Body of pancreas (tissue), 4 donors: Measurements from ENCODE around the gene TGM5.

Experiments used
- POLR2A ChIP-seq, 3 donors: fragments of 450-650 bp; IDR thresholded peaks; one replicate each; pipeline ENCODE4 v1.6.1; 2016; ENCODE audit warnings: antibody characterized with exemption in 3 of 3, mild to moderate bottlenecking in 2 of 3
- TF ChIP-seq, protein P1 (sequence below), 7 experiments: fragments of 450-650 bp in 4 of 7; fragments of 200-600 bp in 3 of 7; sonication (generic) in 3 of 7; IDR thresholded peaks; one replicate each; pipeline ENCODE4 v1.5.1; 2016 to 2019; ENCODE audit warnings: antibody characterized with exemption in 7 of 7

DNA sequence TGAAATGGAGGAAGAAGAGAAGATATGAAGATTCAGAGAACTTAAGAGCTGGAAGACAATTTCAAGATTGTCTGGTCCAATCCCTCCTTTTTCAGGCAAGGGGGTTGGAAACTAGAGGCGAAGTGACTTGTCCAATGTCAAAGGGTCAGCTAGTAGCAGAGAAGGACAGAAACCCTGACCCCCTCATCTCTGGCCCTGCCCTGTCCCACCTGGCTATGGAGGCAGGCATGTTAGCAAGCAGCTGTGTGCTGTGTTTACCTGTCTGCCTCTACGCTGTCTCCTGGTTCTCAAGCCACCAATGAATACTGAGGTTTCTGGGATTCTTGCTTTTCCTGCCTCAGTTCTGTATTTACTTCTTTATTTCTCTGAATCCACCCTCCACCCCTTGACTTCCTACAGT, 342 bp downstream of the TGM5 start:
- TF ChIP-seq, protein P1, sequence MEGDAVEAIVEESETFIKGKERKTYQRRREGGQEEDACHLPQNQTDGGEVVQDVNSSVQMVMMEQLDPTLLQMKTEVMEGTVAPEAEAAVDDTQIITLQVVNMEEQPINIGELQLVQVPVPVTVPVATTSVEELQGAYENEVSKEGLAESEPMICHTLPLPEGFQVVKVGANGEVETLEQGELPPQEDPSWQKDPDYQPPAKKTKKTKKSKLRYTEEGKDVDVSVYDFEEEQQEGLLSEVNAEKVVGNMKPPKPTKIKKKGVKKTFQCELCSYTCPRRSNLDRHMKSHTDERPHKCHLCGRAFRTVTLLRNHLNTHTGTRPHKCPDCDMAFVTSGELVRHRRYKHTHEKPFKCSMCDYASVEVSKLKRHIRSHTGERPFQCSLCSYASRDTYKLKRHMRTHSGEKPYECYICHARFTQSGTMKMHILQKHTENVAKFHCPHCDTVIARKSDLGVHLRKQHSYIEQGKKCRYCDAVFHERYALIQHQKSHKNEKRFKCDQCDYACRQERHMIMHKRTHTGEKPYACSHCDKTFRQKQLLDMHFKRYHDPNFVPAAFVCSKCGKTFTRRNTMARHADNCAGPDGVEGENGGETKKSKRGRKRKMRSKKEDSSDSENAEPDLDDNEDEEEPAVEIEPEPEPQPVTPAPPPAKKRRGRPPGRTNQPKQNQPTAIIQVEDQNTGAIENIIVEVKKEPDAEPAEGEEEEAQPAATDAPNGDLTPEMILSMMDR (IDR thresholded peaks at IDR 0.05), result no peak
- no peak for TF ChIP-seq POLR2A (IDR thresholded peaks at IDR 0.05)
